Glomerular visceral epithelial cell (primary cell): ENCODE data around the gene SERPINI1.
"Not testable (repeated sequence)": the region's sequence is repeated elsewhere in the genome, so short reads cannot be mapped to it uniquely, and the experiment has no call there.

Experiments
- DNase-seq: peaks from one replicate; pipeline ENCODE4 v3.0.0-alpha.2; 2016; ENCODE audit errors: extremely low spot score

SERPINI1 gene

DNA sequence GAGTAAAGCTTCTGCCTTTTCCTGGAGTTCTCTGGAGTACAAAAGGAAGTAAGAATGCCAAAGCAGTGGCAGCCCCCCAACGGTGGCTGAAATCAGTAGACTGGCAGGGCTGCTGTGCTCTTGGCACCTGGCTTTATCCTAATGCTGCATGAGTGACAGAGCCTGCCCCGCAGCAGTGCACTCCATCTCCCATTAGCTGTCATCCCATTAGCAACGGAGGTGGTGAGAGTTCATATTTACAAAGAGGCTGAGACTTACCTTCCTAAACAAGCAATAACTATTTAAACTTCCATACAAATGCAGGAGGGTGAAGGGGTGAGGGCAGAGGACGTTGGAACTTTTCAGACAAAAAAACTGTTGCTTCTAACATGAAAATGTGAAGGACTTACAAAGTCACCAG is 51.9 kb downstream of the SERPINI1 start:
- DNase-seq, result no peak

DNA sequence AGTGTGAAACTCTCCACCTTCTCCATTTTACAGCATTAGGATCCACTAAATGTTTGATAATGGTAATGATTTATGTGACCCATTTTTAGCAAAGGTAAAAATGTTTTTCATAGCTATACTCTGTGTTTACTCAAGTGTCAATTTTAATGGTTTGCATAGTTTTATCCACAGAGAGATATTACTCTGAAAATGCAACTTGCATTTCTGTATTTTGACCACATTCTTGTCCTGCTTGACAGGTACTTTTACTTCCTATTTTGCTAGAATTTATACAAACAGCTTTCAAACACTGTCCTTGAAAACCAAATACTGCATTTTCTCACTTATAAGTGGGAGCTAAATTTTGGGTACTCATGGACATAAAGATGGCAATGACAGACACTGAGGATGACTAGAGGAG is 62.9 kb downstream of the SERPINI1 start:
- no peak for DNase-seq

DNA sequence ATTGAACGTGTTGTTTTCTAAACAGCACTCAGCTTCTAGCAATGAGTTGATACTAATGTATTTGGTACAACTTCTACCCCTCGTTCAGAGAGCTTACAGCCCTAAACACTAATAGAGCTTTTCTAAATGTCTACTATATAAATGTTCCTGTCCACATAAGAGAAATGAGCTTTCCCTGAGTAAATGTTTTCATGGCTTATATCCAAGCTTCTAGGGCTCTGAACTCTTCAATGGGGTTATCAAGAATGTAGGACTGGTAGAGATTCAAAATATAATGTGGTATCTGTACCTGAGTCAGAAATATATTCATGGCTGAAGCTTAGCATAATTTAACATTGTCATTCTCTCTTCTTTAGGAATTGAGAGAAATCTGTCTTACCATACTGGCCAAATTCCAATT is 73.4 kb downstream of the SERPINI1 start:
- DNase-seq, result no peak

DNA sequence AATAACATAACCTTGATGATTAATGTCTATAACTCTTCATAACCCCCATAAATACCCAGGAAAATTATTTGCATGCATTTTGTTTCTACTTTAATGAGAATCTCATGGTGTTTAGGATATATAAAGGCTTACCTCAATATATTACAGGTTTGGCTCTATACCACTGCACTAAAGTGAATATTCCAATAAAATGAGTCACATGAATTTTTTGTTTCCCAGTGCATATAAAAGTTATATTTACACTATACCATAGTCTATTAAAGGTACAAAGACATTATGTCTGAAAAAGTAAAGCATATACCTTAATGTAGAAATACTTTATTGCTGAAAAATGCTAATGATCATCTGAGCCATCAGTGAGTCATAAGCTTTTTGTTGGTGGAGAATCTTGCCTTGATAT is 74.7 kb downstream of the SERPINI1 start:
- DNase-seq, result no peak

DNA sequence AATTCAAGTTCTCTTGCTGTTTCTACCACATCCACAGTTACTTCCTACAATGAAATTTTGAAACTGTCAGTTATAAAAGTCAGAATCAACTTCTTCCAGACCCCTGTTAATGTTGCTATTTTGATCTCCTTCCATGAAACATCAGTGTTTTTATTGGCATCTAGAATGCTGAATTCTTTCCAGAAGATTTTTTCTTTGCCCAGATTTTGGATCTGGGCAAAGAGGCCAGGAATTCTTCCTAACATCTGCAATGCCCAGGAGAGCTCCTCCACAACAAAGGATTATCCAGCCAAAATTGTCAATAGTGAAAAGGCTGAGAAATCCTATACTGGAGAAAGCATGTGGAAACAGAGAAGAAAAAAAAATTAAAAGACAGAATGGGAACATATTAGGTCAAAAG is 75.5 kb downstream of the SERPINI1 start:
- DNase-seq, result no peak

DNA sequence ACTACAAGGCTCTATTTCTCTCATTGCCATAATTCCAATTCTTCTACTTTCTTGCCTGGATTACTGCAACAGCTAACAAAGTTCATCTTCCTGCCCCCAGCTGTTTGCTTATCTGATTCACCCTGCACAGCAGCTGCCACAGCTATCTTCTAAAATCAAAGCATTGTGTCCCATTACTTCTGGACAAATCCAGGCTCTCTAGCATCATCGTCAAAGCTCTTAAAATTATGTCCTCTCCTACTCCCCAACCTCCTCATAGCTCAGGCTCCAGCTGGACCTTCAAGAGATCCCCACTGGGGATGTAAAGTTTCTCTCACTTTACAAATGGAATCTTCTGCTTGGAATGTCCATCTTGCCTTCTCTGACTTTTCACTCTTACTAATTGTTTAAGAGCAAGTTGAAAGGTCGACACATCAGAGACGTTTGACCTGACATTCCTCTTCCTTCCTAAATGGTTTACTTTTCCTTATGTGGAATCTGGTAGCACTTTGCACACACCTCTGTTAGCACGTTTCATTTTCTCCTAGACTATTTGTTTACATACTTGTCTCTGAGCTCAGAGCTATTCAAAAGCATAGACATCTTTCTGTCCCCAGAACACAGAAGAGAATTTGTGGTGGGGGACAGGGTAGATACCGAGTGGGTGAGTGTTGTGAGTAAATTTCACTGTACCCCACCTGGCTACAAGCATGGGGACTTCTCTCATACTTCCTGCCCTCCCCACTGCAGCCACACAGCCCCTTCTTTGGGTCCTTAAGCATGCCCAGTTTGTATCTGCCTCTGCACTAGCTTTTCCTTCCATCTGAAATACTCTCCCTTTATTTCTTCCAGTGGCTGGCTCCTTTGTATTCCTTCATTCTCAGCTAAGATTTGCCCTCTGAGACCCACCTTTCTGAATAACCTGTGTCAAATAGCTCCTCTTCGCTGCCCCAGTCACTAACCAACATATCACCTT is 77.9 kb downstream of the SERPINI1 start:
- no peak for DNase-seq

DNA sequence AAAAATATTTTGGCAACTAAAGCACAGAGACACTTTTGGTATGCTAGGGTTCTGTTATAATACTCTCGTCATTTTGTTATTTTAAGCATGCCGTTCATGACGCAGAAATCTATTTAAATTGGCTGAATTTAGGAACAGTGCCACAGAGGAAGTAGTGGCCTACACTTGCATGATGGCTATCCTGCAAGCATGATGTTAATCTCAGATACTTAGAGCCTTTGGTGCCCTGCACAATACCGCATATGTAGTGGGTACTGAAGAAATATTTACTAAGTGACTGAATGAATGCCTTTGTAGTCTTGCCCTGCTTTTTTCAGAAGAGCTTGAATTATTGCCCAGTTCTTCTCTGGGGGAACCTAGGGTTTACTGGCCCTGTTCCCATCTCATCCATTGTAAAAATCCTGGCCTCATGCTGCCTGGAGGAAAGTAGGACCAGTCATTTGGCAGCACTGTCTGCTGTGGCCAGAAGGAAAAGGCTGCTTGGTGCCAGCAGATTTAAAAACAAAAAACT is 79.0 kb downstream of the SERPINI1 start:
- DNase-seq, result no peak

DNA sequence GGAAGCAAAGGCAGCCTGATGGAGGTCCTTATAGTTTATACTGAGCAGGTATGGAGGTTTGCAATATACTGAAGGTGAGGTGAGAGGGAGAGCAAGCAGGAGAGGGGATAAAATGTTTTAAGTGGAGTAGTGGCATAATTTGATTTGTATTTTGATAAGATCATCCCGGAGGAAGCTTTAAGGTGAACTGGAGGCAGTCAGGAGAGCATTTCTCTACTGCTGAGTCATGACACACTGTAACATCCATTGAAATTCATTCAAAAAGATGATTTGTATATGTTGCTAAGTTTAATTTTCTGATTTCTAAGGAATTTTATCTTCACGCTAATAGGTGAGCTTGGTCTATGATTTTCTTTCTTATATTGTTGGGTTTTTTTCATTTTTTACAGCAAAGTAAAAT is 81.4 kb downstream of the SERPINI1 start:
- no peak for DNase-seq

DNA sequence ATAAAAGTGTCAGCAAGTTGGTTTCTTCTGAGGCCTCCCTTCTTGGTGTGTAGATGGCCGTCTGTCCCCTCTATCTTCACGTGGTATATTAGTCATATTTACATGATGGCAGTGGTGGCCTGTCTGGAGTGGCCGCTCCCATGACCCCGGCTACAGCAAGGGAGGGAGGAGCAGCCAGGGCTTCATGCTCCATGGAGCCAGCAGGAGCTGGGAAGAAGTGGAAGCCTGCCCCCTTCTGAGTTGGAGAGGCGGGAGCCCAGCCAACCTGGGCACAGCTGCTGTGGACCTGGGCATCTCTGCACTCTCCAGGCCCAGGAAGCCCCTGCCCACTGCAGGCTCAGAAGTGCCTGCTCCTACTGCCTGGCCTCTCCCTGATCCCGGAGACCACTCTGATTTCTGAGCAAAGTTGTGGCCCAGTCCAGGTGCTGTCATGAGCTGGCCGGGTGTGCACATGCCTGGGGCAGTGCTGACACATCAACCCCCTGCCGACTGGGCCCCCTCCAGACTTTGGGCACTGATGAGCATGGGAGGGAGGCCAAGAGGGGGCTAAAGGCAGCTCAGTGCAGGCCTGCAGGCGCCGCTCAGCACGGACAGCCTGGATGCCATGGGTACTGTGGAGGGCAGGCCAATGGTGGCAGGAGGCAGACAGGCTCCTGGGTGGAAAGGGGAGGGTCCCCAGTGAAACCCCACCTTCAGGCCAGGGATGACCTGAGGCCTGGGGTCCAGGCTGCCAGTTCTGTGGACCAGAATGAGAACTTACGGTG is 84.8 kb downstream of the SERPINI1 start:
- DNase-seq, result no peak

DNA sequence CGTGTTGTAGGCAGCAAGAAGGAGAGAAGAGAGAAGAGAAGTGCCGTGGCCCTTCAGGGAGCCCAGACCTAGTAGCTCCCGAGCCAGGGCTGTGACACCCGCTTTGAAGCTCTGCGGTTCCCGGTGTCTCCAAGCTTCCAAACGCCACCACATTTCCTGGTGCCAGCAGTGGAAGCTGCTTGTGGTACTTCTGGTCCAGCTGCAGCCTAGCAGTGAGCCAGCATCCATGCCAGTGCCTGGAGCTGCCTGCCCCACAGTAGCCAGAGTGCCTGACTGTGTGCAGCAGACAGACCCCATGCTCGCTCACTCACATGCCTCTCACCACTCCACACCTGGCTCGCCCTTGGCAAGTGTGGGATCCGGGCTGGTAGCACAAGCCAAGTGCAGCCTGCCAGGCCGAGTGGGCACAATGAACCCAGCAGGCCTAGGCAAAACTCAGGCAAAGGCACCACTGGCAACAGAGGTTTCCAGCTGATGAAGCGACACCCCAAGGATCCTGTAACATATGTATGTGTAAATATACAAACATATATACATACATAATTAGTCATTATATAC is 85.8 kb downstream of the SERPINI1 start:
- no peak for DNase-seq

DNA sequence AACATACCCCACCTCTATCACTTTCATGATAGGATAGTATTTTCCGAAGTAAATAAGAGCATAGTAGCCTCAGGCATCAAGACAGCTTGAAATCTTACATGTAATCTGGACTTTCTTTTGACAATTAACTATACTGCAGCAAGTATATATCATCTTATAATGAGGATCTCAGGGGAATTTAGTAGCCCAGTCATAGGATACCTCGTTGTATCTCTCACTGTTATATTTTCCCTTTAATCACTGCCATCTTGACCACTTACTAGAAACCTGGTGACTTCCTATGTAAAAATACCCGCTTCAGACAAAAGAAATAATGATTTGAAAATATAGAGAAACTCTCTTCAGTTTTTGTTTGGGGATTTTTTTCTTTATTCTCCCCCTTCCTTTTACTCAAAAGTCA is 88.2 kb downstream of the SERPINI1 start:
- DNase-seq, result no peak

DNA sequence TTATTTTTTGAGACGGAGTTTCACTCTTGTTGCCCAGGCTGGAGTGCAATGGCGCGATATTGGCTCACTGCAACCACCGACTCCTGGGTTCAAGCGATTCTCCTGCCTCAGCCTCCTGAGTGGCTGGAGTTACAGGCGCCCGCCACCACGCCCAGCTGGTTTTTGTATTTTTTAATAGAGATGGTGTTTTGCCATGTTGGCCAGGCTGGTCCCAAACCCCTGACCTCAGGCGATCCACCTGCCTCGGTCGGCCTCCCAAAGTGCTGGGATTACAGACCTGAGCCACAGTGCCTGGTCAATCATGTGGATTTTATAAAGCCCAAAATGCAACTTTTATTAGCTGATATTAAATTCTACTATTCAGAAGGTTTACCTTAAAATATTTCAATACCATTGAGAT is 92.1 kb downstream of the SERPINI1 start:
- not testable (repeated sequence) for DNase-seq

DNA sequence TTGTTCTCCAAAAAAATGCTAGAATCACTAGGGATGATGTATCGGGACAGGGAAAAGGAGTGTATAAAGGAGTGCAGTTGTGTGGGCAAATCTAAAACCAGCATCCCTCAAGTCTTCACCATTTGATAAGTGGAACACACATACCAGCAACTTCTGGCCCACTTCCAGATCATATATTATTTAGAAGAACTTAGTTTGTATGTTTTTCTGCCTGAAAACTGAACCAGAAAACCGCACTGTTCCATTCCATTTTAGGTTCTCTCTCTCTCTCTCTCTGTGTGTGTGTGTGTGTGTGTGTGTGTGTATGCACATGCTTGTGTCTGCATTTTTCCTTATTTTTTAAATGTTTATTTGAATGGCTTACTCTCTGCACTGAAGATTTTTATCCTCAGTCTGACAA is 93.5 kb downstream of the SERPINI1 start:
- no peak for DNase-seq

DNA sequence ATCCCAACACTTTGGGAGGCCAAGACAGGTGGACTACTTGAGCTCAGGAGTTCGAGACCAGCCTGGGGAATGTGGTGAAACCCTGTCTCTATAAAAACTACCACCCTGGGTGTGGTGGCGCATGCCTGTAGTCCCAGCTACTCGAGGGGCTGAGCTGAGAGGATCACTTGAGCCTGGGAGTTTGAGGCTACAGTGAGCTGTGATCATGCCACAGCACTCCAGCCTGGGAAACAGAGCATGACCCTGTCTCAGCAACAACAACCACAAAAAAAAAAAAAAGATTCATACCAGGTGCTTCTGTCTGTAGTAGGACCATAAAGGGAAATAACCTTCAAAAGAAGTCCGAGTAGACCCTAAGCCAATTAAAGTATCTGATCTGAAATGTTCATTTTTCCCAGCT is 94.5 kb downstream of the SERPINI1 start:
- DNase-seq, result no peak

DNA sequence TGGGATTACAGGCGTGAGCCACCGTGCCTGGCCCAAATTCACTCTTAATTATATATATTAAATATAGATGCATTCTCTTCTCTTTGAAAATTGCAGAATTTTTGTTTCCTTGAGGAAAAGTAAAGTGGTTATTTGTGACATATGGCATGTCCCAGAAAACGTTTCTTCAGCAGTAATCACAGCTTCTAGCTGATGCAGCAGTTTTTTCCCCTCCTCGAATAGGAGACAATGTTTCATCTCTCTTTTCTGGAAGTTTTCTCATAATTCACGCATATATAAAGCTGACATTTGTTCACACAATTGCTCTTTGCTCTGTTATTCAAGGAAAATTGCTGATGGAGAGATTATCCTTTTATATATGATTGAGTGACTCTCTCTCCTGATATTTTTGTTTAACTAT is 99.8 kb downstream of the SERPINI1 start:
- no peak for DNase-seq

DNA sequence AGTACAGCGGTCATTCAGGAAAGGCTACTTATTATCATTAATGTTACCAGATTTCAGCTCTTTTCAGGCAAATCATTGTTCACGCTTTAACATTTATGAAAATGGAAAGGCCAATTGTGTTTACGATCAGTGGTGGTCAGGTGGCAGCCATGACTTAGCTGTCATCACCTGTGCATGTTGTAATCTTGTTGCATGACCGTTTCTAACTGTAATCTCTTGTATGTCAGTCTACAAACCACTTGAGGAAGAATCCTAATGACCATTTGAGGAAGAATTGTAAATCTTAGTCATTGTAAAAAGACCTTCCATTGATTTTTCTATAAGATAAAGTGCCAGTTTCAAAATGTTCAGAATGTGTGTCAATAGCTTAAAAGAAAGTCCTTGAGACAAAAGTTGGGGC is 100.4 kb downstream of the SERPINI1 start:
- no peak for DNase-seq

DNA sequence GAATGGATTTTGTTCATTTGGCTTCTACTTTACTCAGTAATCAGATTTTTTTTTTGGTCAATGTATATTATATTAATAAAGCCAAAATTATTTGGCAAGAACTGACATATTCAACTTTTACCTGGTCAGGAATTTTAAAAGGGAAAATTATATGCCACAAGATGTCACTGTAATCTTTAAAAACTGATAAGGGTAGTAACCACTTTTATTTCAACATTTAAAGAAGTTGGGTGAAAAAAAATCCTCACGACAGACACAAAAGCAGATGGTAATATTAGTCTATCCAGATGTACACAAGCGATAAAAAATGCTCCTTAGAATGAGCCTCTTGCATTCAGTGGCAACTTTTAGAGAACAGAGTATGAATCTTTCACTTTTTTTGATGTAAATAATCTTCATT is 101.9 kb downstream of the SERPINI1 start:
- no peak for DNase-seq

DNA sequence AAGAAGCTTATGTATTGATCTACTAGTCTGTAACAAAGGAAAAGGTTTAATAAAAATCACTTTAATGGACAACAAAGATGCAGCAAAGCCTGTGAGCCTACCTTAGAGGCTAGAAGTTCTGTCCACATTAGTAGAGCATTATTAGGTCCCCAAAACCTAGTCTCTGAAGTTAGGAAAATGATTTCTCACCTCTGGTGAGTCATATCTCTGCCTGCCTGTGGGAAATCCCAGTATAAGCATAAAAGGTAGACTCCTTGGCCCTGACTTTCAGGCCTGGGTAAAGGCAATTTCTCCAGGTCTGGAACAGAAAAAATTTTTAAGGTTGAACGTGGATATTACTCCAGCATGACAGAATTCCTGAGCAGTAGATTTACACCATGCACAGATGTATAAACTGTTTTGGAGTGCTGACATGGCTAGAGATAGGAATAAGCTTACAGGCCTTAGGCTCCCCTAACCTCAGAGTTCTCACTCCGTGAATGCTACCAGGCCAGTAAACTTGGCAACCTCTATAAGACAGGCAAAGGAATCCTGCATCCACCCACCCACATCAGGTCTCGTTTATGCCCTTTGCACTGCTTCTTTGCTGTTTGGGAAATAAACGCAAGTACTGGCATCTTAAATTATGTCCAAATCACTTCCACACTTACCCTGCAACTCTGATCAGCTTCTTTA is 104.1 kb downstream of the SERPINI1 start:
- DNase-seq, result no peak

DNA sequence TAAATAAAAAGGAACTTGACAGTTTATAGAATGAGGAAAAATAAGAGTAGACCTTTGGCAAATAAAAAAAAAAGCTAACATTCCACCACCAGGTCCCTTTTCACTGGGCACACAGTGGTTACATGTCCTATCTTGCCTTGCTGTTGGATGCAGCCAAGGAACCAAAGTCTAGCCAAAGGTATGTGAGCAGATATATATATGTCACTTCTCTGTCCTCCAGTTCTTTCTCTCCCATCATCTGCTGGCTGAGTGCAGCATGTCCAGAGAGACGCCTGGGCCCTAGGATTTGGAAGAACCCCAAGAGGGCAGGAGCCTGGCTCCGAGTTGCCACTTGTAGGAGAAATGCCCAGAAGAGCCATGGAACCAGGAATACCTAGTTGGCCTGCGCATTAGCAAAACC is 104.7 kb downstream of the SERPINI1 start:
- DNase-seq, result no peak

DNA sequence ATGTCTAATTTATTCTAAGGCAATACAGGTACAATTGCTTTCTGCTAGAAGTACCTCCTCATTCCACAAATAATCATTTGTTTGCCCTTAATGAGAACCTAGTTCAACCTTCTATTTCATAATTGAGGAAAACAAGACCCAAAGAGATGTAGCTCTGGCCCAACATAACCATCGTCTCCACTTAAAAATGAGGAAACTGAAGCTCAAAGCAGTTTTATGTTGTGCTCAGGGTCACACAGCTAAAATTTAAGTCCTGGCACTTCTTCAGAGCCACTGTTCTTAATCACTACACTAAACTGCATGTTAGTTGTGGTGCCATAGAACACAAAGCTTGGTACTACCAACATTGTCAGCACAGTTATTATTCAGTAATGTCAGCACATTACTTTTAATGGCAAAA is 108.0 kb downstream of the SERPINI1 start:
- no peak for DNase-seq

DNA sequence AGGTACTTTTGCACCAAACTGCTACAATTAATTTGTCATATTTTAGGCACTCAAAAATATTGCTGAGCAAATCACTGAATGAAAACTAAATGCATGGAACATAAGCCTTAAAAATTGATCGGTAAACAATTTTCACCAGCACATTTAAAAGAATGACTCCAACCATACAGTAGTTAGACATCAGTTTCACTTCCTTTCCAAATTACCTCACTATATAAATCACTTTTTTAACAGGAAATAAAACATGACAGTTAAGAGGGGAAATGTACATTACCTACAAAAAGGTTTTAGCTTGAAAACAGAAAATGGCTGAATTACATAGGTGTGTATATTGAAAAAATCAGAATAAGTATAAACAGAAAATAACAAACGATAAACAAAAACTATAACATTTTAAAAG is 108.4 kb downstream of the SERPINI1 start:
- DNase-seq, result no peak

DNA sequence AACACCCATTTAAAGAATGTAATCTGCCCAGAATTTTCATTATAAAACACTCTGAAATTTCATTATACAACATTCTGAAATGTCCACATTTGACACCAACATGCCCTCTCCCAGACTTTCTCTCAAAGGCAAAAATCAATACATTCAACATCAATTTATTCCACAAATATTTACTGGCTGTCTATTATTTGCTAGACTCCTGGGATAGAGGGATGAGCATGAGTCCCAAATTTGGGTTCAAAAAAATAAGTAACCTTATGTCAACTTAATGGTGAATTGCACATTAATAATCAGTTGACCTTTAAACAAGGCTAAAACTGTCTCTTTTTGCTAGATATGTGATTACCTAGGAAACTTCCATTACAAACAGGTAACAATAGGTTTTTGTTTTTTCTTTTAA is 109.0 kb downstream of the SERPINI1 start:
- DNase-seq, result no peak
